K562 (cell line): ENCODE measurements around the gene METAP1D. TPM values are rescaled to one million over a fixed set of nuclear protein-coding genes. Genes with fewer than 3 reads are reported as not detected.

Experiments used
- DPF2 ChIP-seq: fragments of 450-650 bp; IDR thresholded peaks from 2 replicates; pipeline ENCODE4 v1.6.1; 2016
- EP400 ChIP-seq: fragments of 450-650 bp; IDR thresholded peaks from 2 replicates; pipeline ENCODE4 v1.6.1; 2017; ENCODE audit warnings: antibody characterized with exemption, mild to moderate bottlenecking, moderate library complexity
- FOXK1 ChIP-seq: sonication (generic); formaldehyde crosslinking; IDR thresholded peaks from 2 replicates; pipeline ENCODE4 v1.8.0; 2022; ENCODE audit warnings: missing genetic modification reagents, mild to moderate bottlenecking, borderline replicate concordance
- HMGN3 ChIP-seq: IDR thresholded peaks from 2 replicates; pipeline ENCODE4 v1.6.1; 2011; ENCODE audit warnings: borderline replicate concordance, low read depth, mild to moderate bottlenecking, mixed read lengths, low read length; ENCODE audit not compliant: insufficient read length; ENCODE audit errors: extremely low read depth
- LARP7 ChIP-seq: fragments of 450-650 bp; IDR thresholded peaks from 2 replicates; pipeline ENCODE4 v1.6.1; 2016
- LEF1 ChIP-seq: fragments of 450-650 bp; IDR thresholded peaks from 2 replicates; pipeline ENCODE4 v1.6.1; 2016; ENCODE audit warnings: mild to moderate bottlenecking
- MBD2 ChIP-seq: sonication (generic); IDR thresholded peaks from 2 replicates; pipeline ENCODE4 v1.6.1; 2016; ENCODE audit warnings: low read depth, borderline replicate concordance
- NCOA6 ChIP-seq: fragments of 450-650 bp; IDR thresholded peaks from 2 replicates; pipeline ENCODE4 v1.6.1; 2017; ENCODE audit warnings: mild to moderate bottlenecking
- NR3C1 ChIP-seq: sonication (generic); formaldehyde crosslinking; IDR thresholded peaks from 2 replicates; pipeline ENCODE4 v1.8.1; 2022; ENCODE audit warnings: missing genetic modification reagents
- RAD21 ChIP-seq, 2 experiments: fragments of 250-450 bp in 1 of 2; fragments of 450-650 bp in 1 of 2; sonication (Bioruptor Pico) in 1 of 2; formaldehyde crosslinking in 1 of 2; IDR thresholded peaks in 1 of 2; conservative IDR thresholded peaks in 1 of 2; 2 replicates each; pipeline versions ENCODE4 v1.4.0 to v1.8.0; 2020 to 2022; ENCODE audit warnings: mild to moderate bottlenecking in 2 of 2, moderate library complexity in 1 of 2
- SETDB1 ChIP-seq: IDR thresholded peaks from one replicate; pipeline ENCODE4 v1.6.1; 2012; ENCODE audit warnings: low read length, control low read depth, inconsistent platforms
- SNRNP70 ChIP-seq: fragments of 200-400 bp; formaldehyde crosslinking; optimal IDR thresholded peaks from 2 replicates; pipeline ENCODE3; 2017; ENCODE audit warnings: low read depth, low read length
- TEAD4 ChIP-seq, 2 experiments: sonication (generic) in 1 of 2; formaldehyde crosslinking in 1 of 2; IDR thresholded peaks; 2 replicates each; pipeline versions ENCODE4 v1.6.1 to v1.8.0; 2012 to 2022; ENCODE audit warnings: borderline replicate concordance in 1 of 2, inconsistent platforms in 1 of 2, low read length in 1 of 2, mild to moderate bottlenecking in 1 of 2, missing genetic modification reagents in 1 of 2
- ZBTB1 ChIP-seq: sonication (generic); formaldehyde crosslinking; IDR thresholded peaks from 2 replicates; pipeline ENCODE4 v1.8.1; 2023; ENCODE audit warnings: missing genetic modification reagents, low read depth, mild to moderate bottlenecking, borderline replicate concordance
- ZBTB8A ChIP-seq: fragments of 450-650 bp; IDR thresholded peaks from 2 replicates; pipeline ENCODE4 v1.6.1; 2018; ENCODE audit warnings: mild to moderate bottlenecking, moderate library complexity; ENCODE audit not compliant: partially characterized antibody
- ZFX ChIP-seq: sonication (generic); formaldehyde crosslinking; IDR thresholded peaks from 2 replicates; pipeline ENCODE4 v1.8.0; 2022; ENCODE audit warnings: mild to moderate bottlenecking, missing genetic modification reagents, moderate library complexity
- ZNF23 ChIP-seq: fragments of 250-450 bp; sonication (Bioruptor Pico); IDR thresholded peaks from 2 replicates; pipeline ENCODE4 v1.4.0; 2020; ENCODE audit warnings: mild to moderate bottlenecking
- ZNF347 ChIP-seq: fragments of 450-650 bp; formaldehyde crosslinking; IDR thresholded peaks from 2 replicates; pipeline ENCODE4 v1.4.0; 2020; ENCODE audit warnings: low read depth, mild to moderate bottlenecking, moderate library complexity
- polyA plus RNA-seq, 8 experiments: library from polyadenylated mRNA; depleted of rRNA in 4 of 8; stranded (reverse) in 5 of 8; unstranded in 3 of 8; fragments of >200 nt; fragmentation: Nextera tagmentation in 2 of 8; fragmentation: Illumina TruSeq in 1 of 8; extraction: Ambion mirVana in 2 of 8; extraction: Trizol in 1 of 8; gene quantifications; 2 replicates each; pipeline versions ENCODE4 v1.2.1 to v1.2.3, GENCODE V29; 2011 to 2014; ENCODE audit warnings: inconsistent platforms in 1 of 8, missing spikeins in 1 of 8
- total RNA-seq, 7 experiments: library from RNA; depleted of rRNA in 6 of 7; stranded (reverse); fragments of >200 nt in 6 of 7; fragmentation: Illumina TruSeq in 2 of 7; extraction: Trizol in 2 of 7; gene quantifications; 2 replicates each; pipeline versions ENCODE4 v1.2.1 to v1.2.3, GENCODE V29; 2011 to 2021; ENCODE audit warnings: low replicate concordance in 1 of 7
- TF ChIP-seq, protein P1 (sequence below), 2 experiments: fragments of 450-650 bp in 1 of 2; IDR thresholded peaks; 2 replicates each; pipeline ENCODE4 v1.6.1; 2011 to 2017; ENCODE audit warnings: low read depth in 2 of 2, antibody characterized with exemption in 1 of 2, borderline replicate concordance in 1 of 2, low read length in 1 of 2, mild to moderate bottlenecking in 1 of 2, mixed read lengths in 1 of 2; ENCODE audit not compliant: control insufficient read depth in 1 of 2
- TF ChIP-seq, protein P2 (sequence below): sonication (generic); IDR thresholded peaks from 2 replicates; pipeline ENCODE4 v1.6.1; 2016

Gene METAP1D
- total and polyA plus RNA-seq, 9 of the 15 experiments (the other 6 are each of a cell fraction or from before 2014, with no cell fraction given): 8.0 to 23.4 (median 15.7) TPM

DNA sequence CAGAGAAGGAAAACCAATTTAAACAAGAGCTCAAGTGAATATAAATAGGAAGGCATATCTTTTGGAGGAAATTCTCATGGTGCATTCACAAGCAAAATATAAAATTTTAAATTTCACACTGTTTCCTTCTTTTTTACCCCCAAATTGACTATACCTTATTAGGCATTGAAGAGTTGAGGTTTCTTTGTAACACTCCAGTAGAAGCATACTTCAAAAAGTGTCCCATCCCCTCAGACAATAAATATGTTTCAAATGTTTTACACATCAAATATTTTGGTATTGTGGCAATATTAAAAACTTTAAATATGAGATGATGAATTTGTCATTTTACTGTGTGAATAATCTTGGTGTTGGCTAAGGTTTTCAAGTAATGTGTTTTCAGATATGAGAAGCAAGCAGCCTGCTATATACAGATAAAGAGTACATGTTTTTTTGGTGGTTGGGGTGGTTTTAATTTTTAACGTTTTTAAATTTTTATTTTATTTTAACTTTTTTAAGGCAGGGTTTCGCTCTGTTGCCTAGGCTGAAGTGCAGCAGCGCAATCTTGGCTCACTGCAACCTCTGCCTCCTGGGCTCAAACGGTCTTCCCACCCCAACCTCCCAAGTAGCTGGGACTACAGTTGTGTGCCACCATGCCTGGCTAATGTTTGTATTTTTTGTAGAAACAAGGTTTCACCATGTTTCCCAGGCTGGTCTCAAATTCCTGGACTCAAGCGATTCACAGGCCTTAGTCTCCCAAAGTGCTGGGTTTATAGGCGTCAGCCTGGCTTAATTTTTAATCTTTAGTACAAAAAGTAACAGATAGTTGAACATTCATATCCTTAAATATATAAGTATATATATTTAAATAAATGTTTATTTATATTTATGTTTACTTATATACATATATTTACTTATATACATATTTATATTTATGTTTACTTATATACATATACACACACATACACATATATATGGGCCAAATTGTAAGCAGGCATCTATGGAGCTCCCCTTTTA lies 49.1 kb downstream of the METAP1D start (continued):
- TF ChIP-seq EP400 (0 out of 2 replicates have a peak, but pooled peaks have one; percentile 2), NCOA6 (no peak), LARP7 (no peak), FOXK1 (CRISPR knock-in tag) (no peak), DPF2 (peak; percentile 82), LEF1 (peak; percentile 69), ZFX (CRISPR knock-in tag) (peak; percentile 30; the same call in 1 of the 2 replicates), ZNF23 (CRISPR knock-in tag) (no peak), SETDB1 (no peak), ZNF347 (CRISPR knock-in tag) (no peak), ZBTB1 (CRISPR knock-in tag) (no peak), RAD21 (CRISPR knock-in tag; conservative IDR thresholded peaks at IDR 0.05 in 1 of 2, IDR thresholded peaks at IDR 0.05 in 1 of 2) (no peak), SNRNP70 (no peak), MBD2 (no peak), TEAD4 (IDR thresholded peaks at IDR 0.05; ENCODE audit: low read length) (peak; percentile 82), TEAD4 (CRISPR knock-in tag; IDR thresholded peaks at IDR 0.05; ENCODE audit: borderline replicate concordance) (no peak), ZBTB8A (no peak), NR3C1 (CRISPR knock-in tag) (no peak), HMGN3 (no peak)
- TF ChIP-seq, protein P1, sequence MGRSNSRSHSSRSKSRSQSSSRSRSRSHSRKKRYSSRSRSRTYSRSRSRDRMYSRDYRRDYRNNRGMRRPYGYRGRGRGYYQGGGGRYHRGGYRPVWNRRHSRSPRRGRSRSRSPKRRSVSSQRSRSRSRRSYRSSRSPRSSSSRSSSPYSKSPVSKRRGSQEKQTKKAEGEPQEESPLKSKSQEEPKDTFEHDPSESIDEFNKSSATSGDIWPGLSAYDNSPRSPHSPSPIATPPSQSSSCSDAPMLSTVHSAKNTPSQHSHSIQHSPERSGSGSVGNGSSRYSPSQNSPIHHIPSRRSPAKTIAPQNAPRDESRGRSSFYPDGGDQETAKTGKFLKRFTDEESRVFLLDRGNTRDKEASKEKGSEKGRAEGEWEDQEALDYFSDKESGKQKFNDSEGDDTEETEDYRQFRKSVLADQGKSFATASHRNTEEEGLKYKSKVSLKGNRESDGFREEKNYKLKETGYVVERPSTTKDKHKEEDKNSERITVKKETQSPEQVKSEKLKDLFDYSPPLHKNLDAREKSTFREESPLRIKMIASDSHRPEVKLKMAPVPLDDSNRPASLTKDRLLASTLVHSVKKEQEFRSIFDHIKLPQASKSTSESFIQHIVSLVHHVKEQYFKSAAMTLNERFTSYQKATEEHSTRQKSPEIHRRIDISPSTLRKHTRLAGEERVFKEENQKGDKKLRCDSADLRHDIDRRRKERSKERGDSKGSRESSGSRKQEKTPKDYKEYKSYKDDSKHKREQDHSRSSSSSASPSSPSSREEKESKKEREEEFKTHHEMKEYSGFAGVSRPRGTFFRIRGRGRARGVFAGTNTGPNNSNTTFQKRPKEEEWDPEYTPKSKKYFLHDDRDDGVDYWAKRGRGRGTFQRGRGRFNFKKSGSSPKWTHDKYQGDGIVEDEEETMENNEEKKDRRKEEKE (IDR thresholded peaks at IDR 0.05; ENCODE audit: borderline replicate concordance in 1 of 2, control insufficient read depth in 1 of 2, low read depth in 2 of 2, low read length in 1 of 2): no peak
- TF ChIP-seq, protein P2, sequence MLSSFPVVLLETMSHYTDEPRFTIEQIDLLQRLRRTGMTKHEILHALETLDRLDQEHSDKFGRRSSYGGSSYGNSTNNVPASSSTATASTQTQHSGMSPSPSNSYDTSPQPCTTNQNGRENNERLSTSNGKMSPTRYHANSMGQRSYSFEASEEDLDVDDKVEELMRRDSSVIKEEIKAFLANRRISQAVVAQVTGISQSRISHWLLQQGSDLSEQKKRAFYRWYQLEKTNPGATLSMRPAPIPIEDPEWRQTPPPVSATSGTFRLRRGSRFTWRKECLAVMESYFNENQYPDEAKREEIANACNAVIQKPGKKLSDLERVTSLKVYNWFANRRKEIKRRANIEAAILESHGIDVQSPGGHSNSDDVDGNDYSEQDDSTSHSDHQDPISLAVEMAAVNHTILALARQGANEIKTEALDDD: peak; percentile 31; the same call in 1 of the 2 replicates
